ENCODE data around the gene RNU7-1.

GRCh38 chr12:6923003-6923732 is 20.4 kb upstream of the RNU7-1 start:
- no peak for TF ChIP-seq POLR2A (IDR thresholded peaks at IDR 0.05; ENCODE audit: low read depth, low read length)
- TF ChIP-seq POLR2AphosphoS5 (IDR thresholded peaks at IDR 0.05; ENCODE audit: low read depth, low read length): no peak
- TF ChIP-seq TAF1 (IDR thresholded peaks at IDR 0.05; ENCODE audit: borderline replicate concordance, low read depth, low read length): no peak
